ENCODE results near the gene SAMSN1. TPM values are rescaled to one million over a fixed set of nuclear protein-coding genes. Genes with fewer than 3 reads are reported as not detected.

The SAMSN1 gene
- total RNA-seq, 3 donors from 2014 or later: 3.2 to 11.1 (median 6.5) TPM

DNA sequence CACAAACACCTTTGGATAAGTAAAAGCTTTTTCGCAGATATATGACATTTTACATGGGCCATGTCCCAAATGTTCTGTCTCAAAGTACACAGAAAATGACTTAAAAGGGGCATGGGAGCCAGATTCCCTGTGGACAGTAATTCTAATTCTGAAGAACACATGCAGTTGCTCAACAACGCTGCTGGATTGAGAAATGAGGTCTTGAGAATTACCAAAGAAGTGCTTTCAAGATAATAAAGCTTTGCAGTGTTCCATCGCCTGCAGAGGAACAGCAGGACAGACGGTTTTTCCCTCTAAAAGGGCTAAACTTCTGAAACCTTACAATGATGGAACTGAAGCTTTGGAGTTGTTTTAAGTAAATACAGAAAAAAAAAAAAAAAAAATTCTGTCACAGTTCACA is 107.9 kb downstream of the SAMSN1 start:
- DNase-seq (no peak), ATAC-seq (no peak)
- TF ChIP-seq, protein P1, sequence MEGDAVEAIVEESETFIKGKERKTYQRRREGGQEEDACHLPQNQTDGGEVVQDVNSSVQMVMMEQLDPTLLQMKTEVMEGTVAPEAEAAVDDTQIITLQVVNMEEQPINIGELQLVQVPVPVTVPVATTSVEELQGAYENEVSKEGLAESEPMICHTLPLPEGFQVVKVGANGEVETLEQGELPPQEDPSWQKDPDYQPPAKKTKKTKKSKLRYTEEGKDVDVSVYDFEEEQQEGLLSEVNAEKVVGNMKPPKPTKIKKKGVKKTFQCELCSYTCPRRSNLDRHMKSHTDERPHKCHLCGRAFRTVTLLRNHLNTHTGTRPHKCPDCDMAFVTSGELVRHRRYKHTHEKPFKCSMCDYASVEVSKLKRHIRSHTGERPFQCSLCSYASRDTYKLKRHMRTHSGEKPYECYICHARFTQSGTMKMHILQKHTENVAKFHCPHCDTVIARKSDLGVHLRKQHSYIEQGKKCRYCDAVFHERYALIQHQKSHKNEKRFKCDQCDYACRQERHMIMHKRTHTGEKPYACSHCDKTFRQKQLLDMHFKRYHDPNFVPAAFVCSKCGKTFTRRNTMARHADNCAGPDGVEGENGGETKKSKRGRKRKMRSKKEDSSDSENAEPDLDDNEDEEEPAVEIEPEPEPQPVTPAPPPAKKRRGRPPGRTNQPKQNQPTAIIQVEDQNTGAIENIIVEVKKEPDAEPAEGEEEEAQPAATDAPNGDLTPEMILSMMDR (IDR thresholded peaks at IDR 0.05): no peak
- no peaks in the 10 kb centered on the region for H3K4me1 ChIP-seq (ENCODE audit: low read depth)
- intact Hi-C loops (cut with DNase I, micrococcal nuclease): no loop called here
- no peak overlapping the region for H3K4me3 ChIP-seq
- H3K9me3 ChIP-seq: no peaks in the 10 kb centered on the region
- no peaks in the 10 kb centered on the region for H3K36me3 ChIP-seq (ENCODE audit: low read depth)

DNA sequence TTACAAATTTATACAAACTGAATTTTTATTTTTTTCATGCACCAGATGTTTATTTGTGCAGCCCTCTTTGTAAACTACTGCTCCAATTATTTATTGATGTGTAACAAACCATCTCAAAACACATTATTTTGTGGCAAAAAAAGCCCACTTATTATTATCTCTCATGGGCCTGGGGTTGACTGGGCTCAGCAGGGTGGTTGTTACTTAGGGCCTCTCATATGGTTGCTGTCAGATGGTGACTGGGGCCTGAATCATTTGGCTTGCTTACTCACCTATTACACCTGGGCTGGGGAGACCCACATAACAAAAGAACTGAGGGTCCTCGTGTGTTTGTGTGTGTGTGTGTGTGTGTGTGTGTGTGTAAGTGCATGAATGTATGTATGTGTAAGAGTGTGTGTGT is 110.7 kb downstream of the SAMSN1 start:
- DNase-seq (no peak), ATAC-seq (no peak)
- H3K4me1 ChIP-seq (ENCODE audit: low read depth): no peaks in the 10 kb centered on the region
- no peaks in the 10 kb centered on the region for H3K9me3 ChIP-seq
- no peak overlapping the region for H3K4me3 ChIP-seq
- intact Hi-C loops (cut with DNase I, micrococcal nuclease): no loop called here
- H3K36me3 ChIP-seq (ENCODE audit: low read depth): no peaks in the 10 kb centered on the region
- TF ChIP-seq, protein P1 (IDR thresholded peaks at IDR 0.05): no peak

Other genes starting within 250 kb of the SAMSN1 start
- gene HSPA13, start 163.2 kb downstream of the SAMSN1 start, total RNA-seq: 10 to 100 TPM in 2 of 3 donors, 1 to 10 TPM in 1; 7.7 to 18.4 (median 13.3) TPM